ENCODE results near the gene MLLT3.

Gene MLLT3

GRCh38 chr9:20509466-20509865, 112.8 kb downstream of the MLLT3 start:
- no peak for DNase-seq (ENCODE audit: low read depth)

DNA sequence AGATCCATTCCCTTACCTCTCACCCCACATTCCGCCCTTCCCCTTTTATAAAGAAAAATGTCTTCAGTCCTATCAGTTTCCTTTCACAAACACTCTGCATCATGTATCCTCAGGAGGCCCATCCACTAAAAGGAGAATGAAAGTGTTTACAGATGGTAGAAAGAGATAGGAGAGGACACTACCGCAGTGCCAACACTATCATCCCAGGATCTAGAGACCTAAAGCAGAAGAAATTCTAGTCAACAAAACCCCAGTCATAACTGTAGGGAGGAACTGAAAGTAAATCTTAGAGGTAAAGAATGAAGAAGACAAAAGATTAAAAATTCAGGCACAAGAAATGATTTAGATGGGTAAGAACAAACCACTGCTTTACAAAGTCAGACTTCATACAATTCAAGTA, 114.1 kb downstream of the MLLT3 start:
- no peak for DNase-seq (ENCODE audit: low read depth)

GRCh38 chr9:20507431-20507830, 114.9 kb downstream of the MLLT3 start:
- DNase-seq (ENCODE audit: low read depth) = no peak

- DNase-seq (ENCODE audit: low read depth) = no peak
Measured at GRCh38 chr9:20506099-20506900, 116.0 kb downstream of the MLLT3 start.

- no peak for DNase-seq (ENCODE audit: low read depth)
Measured at GRCh38 chr9:20505574-20505973, 116.7 kb downstream of the MLLT3 start.

DNA sequence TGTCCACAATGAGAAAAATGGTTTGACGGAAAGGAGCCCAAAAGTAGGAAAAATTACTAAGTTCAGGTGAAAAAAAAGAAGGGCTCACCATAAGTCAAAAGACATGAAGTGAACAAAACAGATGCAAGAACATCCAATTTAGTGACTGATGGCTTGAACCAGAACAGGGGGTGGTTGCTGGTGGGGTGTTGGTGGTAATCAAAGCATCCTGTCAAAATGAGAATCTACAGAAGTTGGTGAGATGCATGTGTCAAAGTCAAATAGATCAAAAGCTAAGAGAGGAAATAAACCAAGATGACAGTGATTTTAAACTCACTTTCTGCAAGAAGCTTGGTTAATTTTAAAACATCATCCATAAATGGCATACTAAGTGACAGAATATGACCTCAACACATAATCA, 117.4 kb downstream of the MLLT3 start:
- no peak for DNase-seq (ENCODE audit: low read depth)

DNA sequence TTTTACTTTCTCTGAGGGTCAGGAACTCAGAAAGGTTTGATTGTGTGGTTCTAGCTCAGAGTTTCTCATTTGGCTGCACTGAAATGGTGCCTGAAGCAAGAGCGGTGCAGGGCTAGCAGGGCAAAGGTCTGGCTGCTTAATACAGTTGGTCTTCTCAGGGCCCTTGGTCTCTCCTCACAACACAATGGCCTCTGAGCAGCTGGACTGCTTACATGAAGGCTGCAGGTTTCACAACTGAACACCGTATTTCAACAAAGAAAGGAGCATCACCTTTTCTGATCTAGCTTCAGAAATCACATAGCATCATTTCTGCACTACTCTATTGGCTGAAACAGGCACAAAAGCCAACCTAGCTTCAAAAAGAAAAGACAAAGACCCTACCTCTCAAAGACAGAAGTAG, 122.2 kb downstream of the MLLT3 start:
- no peak for DNase-seq (ENCODE audit: low read depth)

DNA sequence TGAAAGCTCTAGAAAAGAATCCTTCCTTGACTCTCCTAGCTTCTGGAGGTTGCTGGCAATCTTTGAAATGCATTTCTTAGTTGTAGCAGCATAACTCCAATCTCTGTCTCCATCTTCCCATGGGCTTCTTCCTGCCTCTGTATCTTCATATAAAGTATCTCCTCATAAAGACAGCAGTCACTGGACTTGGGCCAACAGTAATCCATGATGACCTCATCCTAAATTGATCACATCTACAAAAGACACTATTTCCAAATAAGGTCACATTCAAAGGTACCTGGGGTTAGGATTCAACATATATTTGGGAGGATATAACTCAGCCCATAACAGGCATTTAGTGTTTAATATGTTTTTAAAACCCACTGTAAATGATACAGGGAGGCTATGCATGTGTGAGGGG, 123.3 kb downstream of the MLLT3 start:
- DNase-seq (ENCODE audit: low read depth) = no peak

DNA sequence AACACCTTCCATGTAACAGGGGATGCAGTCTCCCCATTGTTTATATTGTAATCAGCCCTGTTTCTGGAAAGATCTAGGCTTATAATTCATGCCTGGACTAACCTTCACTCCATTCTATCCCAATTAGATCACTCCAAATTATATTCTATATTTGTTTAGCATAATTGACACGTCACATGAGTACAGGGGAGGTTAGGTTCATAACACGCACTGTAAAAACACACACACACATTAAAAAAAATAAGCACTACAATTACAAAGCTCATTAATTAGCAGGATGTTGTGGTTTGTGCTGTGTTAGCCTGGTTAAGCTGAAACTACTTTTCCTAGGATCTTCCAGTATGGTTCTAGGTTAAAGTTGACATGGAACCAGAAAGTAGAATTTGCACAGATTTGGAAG, 126.0 kb downstream of the MLLT3 start:
- no peak for DNase-seq (ENCODE audit: low read depth)

DNA sequence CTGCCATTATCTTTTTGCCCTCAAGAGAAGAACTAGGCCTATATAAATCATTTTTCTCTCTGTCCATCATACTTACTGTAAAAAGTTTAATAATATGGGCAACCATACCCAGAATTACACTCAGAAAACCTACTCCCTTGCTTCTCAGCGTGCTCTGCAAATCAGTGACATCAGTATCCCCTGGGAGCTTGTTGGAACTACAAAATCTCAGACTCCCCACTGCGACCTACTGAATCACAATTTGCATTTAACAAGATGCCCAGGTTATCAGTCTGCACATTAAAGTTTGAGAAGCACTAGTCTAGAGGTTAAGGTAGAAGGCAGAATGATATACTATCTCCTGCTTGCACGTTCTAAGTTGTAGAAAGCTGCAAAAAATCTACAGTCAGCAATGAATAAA, 127.2 kb downstream of the MLLT3 start:
- DNase-seq (ENCODE audit: low read depth) = no peak

DNA sequence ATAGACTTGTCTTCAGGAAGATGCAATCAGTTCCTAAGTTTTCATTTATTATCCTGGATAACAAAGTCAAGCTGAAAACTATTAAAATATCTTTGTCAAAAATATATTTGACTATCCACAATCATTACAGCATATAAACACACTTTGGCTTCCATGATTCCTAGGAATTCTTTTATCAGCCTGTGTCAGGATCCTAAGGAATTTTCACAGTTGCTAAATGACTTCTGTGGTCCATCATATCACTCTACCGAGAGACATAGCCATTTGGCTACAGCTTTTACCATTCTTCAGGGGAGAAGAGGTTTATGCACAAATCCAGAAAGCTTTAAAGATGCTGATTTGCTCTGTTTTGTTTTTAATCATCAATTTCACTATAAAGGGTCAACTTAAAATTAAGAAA, 128.3 kb downstream of the MLLT3 start:
- DNase-seq (ENCODE audit: low read depth) = no peak

- DNase-seq (ENCODE audit: low read depth) = no peak
Measured at GRCh38 chr9:20492772-20493171, 129.5 kb downstream of the MLLT3 start.

GRCh38 chr9:20491612-20492011, 130.7 kb downstream of the MLLT3 start:
- DNase-seq (ENCODE audit: low read depth) = no peak

GRCh38 chr9:20490246-20490834, 132.0 kb downstream of the MLLT3 start:
- DNase-seq (ENCODE audit: low read depth) = no peak

- no peak for DNase-seq (ENCODE audit: low read depth)
Measured at GRCh38 chr9:20488691-20489090, 133.6 kb downstream of the MLLT3 start.

- no peak for DNase-seq (ENCODE audit: low read depth)
Measured at GRCh38 chr9:20486552-20486951, 135.7 kb downstream of the MLLT3 start.

GRCh38 chr9:20481437-20481836, 140.9 kb downstream of the MLLT3 start:
- DNase-seq (ENCODE audit: low read depth) = no peak

- no peak for DNase-seq (ENCODE audit: low read depth)
Measured at GRCh38 chr9:20480249-20480648, 142.1 kb downstream of the MLLT3 start.

- DNase-seq (ENCODE audit: low read depth) = no peak
Measured at GRCh38 chr9:20479419-20480155, 142.7 kb downstream of the MLLT3 start.

GRCh38 chr9:20478786-20479185, 143.5 kb downstream of the MLLT3 start:
- DNase-seq (ENCODE audit: low read depth) = no peak

DNA sequence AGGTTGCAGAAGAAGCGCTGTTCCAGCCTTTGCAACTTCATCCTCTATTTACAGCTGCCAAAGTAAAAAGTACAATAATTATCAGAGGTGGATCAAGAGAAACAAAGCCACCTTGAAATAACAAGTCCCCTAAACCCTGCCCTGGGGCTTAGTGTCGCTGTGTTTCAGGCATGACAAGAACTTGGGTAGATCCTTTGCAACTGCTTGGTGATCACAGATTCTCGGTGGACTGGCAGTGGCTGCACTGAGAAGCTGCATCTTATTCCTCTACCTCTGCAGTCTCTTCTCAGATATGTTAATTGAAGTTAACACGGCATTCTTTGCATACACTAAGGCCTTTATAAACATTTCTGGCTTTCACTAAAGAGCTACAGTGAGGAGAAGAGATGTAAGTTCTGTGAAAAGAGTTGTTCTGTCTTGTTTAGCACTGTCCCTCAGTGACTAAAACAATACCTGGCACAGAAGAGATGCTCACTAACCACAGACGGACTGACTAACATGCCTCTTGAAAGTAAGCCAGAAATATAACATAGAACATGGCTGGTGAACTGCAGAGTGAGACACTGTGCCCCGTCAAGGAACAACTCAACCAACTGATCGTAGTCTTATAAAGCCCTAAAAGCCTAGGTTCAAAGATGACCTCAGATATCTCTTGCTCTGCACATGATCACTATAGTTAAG, 144.2 kb downstream of the MLLT3 start:
- DNase-seq (ENCODE audit: low read depth) = no peak

- no peak for DNase-seq (ENCODE audit: low read depth)
Measured at GRCh38 chr9:20476912-20477521, 145.3 kb downstream of the MLLT3 start.

Data from stimulated activated CD8-positive, alpha-beta memory T cell treated with anti-CD3 and anti-CD28 coated beads, Interleukin-12 subunit alpha, Interleukin-12 subunit beta, amount 100 ng/mL, for 4 hours (primary cell).